Measurements from ENCODE around the gene CFAP97. TPM values are rescaled to one million over a fixed set of nuclear protein-coding genes. Genes with fewer than 3 reads are reported as not detected.

Gene CFAP97
- total RNA-seq, 4 donors from 2014 or later, result 6.5 to 14.1 (median 10.8) TPM

DNA sequence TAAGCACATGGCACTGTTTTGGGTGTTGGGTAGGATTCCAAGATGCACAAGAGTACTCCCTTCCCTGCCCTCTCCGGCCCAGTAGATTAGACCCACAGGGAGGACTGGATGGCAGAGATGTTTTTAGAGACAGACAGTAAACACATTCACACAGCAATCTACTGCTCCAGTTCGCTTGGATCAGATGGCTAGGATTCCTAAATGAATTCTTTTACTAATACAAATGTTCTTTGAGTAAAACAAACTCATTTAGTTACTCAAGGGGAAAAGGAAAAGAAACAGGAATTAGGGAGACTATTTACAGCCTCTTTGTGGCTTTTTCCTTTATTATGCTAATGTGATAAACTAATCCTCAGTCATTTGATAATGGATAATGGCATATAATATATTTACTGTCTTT is 11.5 kb upstream of the CFAP97 start:
- H3K27me3 ChIP-seq, result no peaks in the 10 kb centered on the region
- in situ Hi-C loops (cut with MboI; ENCODE audit: low sequenced_read_pairs in 4 of 4) (loop anchor here in 2 of 4 donors (25.0 kb wide), 2 partner anchors 172 to 397 kb away; partner anchors contain the start of genes ANKRD37 (in 1 of the 2) and LRP2BP (in 1 of the 2)), intact Hi-C loops (cut with DNase I; ENCODE audit: low total_unique reads) (loop anchor here (10.0 kb wide), 1 partner anchor 90 kb away; no protein-coding TSS in a partner anchor)
- H3K36me3 ChIP-seq, result no peaks in the 10 kb centered on the region
- no peak for DNase-seq
- peaks cover 28 to 32% of the 10 kb centered on the region in 2 donors for H3K4me1 ChIP-seq
- TF ChIP-seq, protein P1, sequence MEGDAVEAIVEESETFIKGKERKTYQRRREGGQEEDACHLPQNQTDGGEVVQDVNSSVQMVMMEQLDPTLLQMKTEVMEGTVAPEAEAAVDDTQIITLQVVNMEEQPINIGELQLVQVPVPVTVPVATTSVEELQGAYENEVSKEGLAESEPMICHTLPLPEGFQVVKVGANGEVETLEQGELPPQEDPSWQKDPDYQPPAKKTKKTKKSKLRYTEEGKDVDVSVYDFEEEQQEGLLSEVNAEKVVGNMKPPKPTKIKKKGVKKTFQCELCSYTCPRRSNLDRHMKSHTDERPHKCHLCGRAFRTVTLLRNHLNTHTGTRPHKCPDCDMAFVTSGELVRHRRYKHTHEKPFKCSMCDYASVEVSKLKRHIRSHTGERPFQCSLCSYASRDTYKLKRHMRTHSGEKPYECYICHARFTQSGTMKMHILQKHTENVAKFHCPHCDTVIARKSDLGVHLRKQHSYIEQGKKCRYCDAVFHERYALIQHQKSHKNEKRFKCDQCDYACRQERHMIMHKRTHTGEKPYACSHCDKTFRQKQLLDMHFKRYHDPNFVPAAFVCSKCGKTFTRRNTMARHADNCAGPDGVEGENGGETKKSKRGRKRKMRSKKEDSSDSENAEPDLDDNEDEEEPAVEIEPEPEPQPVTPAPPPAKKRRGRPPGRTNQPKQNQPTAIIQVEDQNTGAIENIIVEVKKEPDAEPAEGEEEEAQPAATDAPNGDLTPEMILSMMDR (IDR thresholded peaks at IDR 0.05 in 4 of 5, conservative IDR thresholded peaks at IDR 0.05 in 1 of 5), result no peak
- TF ChIP-seq POLR2A (IDR thresholded peaks at IDR 0.05), result no peak
- no peaks in the 10 kb centered on the region for H3K9me3 ChIP-seq
- H3K27ac ChIP-seq, result no peak overlapping the region
- ATAC-seq, result no peak
- H3K4me3 ChIP-seq, result no peak overlapping the region

DNA sequence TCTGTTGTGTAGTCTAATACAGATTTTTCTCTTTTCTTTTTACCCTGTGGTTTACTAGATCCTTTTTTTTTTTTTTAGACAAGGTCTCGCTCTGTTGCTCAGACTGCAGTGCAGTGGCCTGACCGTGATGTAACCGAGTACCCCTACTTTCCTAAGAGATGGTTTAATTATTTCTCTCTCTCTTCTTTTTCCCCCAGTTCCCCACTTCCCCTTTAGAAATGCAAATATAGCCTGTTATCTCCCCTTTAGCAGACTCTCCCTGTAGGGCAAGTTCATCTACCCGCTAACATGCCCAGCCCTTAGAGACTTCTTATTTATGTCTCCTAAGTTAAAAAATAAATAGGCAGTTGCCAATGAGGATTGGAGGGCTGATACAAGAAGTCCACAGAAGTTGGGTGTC is 10.1 kb upstream of the CFAP97 start:
- no peaks in the 10 kb centered on the region for H3K9me3 ChIP-seq
- no peak for ATAC-seq
- H3K4me3 ChIP-seq, result no peak overlapping the region
- no peaks in the 10 kb centered on the region for H3K36me3 ChIP-seq
- H3K4me1 ChIP-seq, result peaks cover 22 to 27% of the 10 kb centered on the region in 2 donors
- no peak for DNase-seq
- H3K27me3 ChIP-seq, result no peaks in the 10 kb centered on the region
- TF ChIP-seq, protein P1 (IDR thresholded peaks at IDR 0.05 in 4 of 5, conservative IDR thresholded peaks at IDR 0.05 in 1 of 5), result no peak
- no peak for TF ChIP-seq POLR2A (IDR thresholded peaks at IDR 0.05)
- no peak overlapping the region for H3K27ac ChIP-seq
- in situ Hi-C loops (cut with MboI; ENCODE audit: low sequenced_read_pairs in 4 of 4) (loop anchor here in 2 of 4 donors (25.0 kb wide), 2 partner anchors 173 to 398 kb away; partner anchors contain the start of genes ANKRD37 (in 1 of the 2) and LRP2BP (in 1 of the 2)), intact Hi-C loops (cut with DNase I; ENCODE audit: low total_unique reads) (loop anchor here (5.0 to 10.0 kb wide), 2 partner anchors 43 to 91 kb away; no protein-coding TSS in a partner anchor)

DNA sequence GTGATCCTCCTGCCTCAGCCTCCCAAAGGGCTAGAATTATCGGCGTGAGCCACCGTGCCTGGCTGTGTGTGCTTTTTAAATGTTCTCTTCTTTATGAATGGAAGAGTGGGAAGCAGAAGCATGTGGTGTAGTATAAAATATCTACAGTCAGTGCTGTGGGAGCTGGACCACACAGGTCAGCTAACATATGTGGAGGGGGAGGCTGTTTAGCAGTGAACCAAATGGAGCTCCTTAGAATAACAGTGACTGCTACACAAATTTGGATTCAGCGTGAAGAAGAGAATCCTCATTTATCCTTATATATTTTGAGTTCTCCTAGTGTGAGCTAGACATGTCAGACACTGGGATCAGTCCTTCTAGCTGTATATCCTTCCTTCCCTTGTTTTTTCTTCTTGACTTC is 8.8 kb upstream of the CFAP97 start:
- DNase-seq (no peak), ATAC-seq (no peak)
- no peaks in the 10 kb centered on the region for H3K36me3 ChIP-seq
- H3K9me3 ChIP-seq, result no peaks in the 10 kb centered on the region
- peaks cover 20 to 27% of the 10 kb centered on the region in 2 donors for H3K4me1 ChIP-seq
- H3K4me3 ChIP-seq, result no peak overlapping the region
- no peak for TF ChIP-seq POLR2A (IDR thresholded peaks at IDR 0.05)
- intact Hi-C loops (cut with DNase I; ENCODE audit: low total_unique reads), result loop anchor here (5.0 to 10.0 kb wide), 2 partner anchors 45 to 92 kb away; no protein-coding TSS in a partner anchor
- in situ Hi-C loops (cut with MboI; ENCODE audit: low sequenced_read_pairs in 4 of 4), result loop anchor here in 2 of 4 donors (25.0 kb wide), 2 partner anchors 175 to 400 kb away; partner anchors contain the start of genes ANKRD37 (in 1 of the 2) and LRP2BP (in 1 of the 2)
- no peak overlapping the region for H3K27ac ChIP-seq
- H3K27me3 ChIP-seq, result no peaks in the 10 kb centered on the region

DNA sequence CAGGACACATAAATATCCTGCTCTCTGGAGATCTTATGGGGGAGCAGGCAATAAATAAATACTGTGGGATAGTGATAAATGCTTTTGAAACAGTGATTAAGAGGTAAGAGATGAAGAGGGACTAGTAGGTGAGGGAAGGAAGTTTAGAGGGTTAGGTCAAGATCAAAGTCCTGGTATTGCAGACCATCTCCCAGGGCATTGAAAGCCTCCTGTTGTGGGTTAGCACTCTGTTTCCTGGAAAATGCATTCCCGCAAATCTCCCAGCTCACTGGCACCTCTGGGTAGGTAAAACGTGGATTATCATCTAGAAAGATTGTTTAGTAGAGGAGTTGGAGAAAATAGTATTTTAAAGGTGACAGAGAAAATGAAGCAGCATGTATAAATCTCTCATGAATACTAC is 7.8 kb upstream of the CFAP97 start:
- Histone ChIP-seq H3K9me3 (no peaks in the 10 kb centered on the region), H3K27ac (no peak overlapping the region), H3K27me3 (no peaks in the 10 kb centered on the region), H3K36me3 (no peaks in the 10 kb centered on the region), H3K4me3 (no peak overlapping the region), H3K4me1 (peaks cover 14 to 18% of the 10 kb centered on the region in 2 donors)
- intact Hi-C loops (cut with DNase I; ENCODE audit: low total_unique reads), result loop anchor here (5.0 to 10.0 kb wide), 2 partner anchors 46 to 93 kb away; no protein-coding TSS in a partner anchor
- DNase-seq, result no peak
- no peak for TF ChIP-seq POLR2A (IDR thresholded peaks at IDR 0.05)
- TF ChIP-seq, protein P1 (IDR thresholded peaks at IDR 0.05 in 4 of 5, conservative IDR thresholded peaks at IDR 0.05 in 1 of 5), result no peak
- in situ Hi-C loops (cut with MboI; ENCODE audit: low sequenced_read_pairs in 4 of 4), result loop anchor here in 2 of 4 donors (25.0 kb wide), 2 partner anchors 176 to 401 kb away; partner anchors contain the start of genes ANKRD37 (in 1 of the 2) and LRP2BP (in 1 of the 2)
- no peak for ATAC-seq

DNA sequence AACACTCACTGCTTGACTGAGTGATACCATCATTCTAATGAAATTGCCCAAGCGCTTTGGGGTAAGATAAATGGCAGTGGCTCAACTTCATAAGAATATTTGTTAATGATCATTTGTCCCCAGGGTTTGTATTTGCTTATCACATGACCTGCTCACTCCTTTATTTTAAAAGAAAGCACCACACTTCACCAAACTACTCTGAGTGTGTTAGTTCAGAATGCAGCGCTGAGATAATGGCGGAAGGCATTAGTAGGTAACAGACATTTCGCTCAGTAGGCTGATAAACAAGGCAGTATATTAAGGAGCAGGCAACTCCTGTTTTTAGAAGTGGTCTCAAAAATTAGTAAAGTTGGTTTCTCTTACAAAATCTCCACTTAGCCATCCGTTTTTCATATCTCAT is 7.2 kb upstream of the CFAP97 start:
- H3K27me3 ChIP-seq, result no peaks in the 10 kb centered on the region
- peak overlapping the region; percentile 56 to 80 (median 68) for H3K4me3 ChIP-seq
- ATAC-seq (no peak), DNase-seq (no peak)
- intact Hi-C loops (cut with DNase I; ENCODE audit: low total_unique reads) (loop anchor here (5.0 to 10.0 kb wide), 2 partner anchors 46 to 94 kb away; no protein-coding TSS in a partner anchor), in situ Hi-C loops (cut with MboI; ENCODE audit: low sequenced_read_pairs in 4 of 4) (loop anchor here in 2 of 4 donors (25.0 kb wide), 2 partner anchors 176 to 401 kb away; partner anchors contain the start of genes ANKRD37 (in 1 of the 2) and LRP2BP (in 1 of the 2))
- H3K27ac ChIP-seq, result peak overlapping the region; percentile 75 to 90 (median 82)
- H3K9me3 ChIP-seq, result no peaks in the 10 kb centered on the region
- TF ChIP-seq, protein P1 (IDR thresholded peaks at IDR 0.05 in 4 of 5, conservative IDR thresholded peaks at IDR 0.05 in 1 of 5), result no peak
- no peak for TF ChIP-seq POLR2A (IDR thresholded peaks at IDR 0.05)
- H3K36me3 ChIP-seq, result no peaks in the 10 kb centered on the region
- H3K4me1 ChIP-seq, result peaks cover 14 to 16% of the 10 kb centered on the region in 2 donors
